ENCODE data around the gene ZNF423.

GRCh38 chr16:49491106-49491670 lies 364.7 kb downstream of the ZNF423 start:
- TF ChIP-seq CTCF (IDR thresholded peaks at IDR 0.05; ENCODE audit: low read length) = no peak
- no peak for TF ChIP-seq EZH2phosphoT487 (IDR thresholded peaks at IDR 0.05; ENCODE audit: low read length)
- TF ChIP-seq EZH2 (optimal IDR thresholded peaks at IDR 0.05; ENCODE audit: low read depth, low read length) = no peak

Data from MM.1S (cell line).